LHCN-M2 (cell line): Measurements from ENCODE around the gene CKAP2L. TPM values are rescaled to one million over a fixed set of nuclear protein-coding genes. Genes with fewer than 3 reads are reported as not detected.
"Not testable (repeated sequence)": the region's sequence is repeated elsewhere in the genome, so short reads cannot be mapped to it uniquely, and the experiment has no call there.

Experiments used
- DNase-seq: peaks from one replicate; pipeline ENCODE4 v3.0.0-alpha.2; 2012; ENCODE audit warnings: low read depth
- total RNA-seq: library from RNA; depleted of rRNA; stranded (reverse); fragments of >200 nt; gene quantifications from 2 replicates; pipeline ENCODE4 v1.2.3, GENCODE V29; 2014

The CKAP2L gene
- total RNA-seq, 1 experiment from 2014 or later: 33.2 TPM

DNA sequence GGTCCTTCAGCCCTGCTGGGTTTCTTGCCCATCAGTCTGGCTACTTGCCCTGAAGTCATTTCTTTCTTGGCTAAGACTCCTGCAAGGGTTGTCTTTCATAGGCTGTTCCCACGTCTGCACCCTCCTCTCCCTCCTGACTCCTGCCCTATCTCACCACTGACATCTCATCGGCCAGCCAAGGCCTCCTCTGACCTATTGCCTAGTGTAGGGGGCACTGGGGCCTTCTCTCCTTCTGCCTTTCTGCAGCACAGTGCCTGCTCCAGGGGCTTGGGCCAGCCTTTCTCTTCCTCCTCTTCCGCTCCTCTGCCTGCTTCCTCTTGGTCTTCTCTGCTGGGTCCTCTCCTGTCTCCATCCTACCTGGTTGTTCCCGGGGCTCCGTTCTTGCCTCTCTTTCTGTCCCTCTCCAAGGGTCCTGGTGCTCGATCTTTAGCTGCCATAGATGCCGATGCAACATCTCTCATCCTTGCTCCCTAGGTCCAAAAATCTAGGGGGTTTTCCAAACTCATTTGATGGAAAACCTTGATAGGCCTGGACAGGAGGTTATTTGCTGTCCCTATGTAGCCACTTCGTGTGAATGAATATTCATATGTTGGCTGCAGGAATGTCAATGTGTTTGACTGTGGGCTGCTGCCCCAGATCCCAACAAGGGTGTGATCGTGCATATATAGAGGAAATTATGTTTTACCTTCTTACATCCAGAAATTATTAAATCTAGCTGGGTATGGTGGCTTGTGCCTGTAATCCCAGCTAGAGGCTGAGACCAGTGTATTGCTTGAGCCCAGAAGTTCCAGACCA is 53.3 kb downstream of the CKAP2L start:
- DNase-seq: no peak

DNA sequence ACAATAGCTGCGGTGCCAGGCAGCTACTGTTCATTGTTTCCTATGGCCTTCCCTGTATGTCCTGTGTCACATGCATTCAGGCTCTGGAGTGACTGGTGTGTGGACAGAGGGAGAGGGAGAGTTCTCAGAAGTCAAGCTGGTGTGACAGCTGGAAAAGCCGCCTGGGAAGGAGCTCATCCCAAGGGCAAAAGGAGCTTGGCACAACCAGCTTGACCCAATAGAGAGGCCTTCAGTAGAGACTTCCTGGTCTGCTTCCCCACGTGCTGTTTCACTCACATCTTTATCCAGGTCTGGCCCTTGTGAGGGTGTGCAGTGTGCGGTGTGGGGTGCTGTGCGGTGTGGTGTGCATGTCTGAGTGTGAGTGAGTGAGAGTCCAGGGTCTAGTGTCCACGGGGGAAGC is 54.7 kb downstream of the CKAP2L start:
- no peak for DNase-seq

DNA sequence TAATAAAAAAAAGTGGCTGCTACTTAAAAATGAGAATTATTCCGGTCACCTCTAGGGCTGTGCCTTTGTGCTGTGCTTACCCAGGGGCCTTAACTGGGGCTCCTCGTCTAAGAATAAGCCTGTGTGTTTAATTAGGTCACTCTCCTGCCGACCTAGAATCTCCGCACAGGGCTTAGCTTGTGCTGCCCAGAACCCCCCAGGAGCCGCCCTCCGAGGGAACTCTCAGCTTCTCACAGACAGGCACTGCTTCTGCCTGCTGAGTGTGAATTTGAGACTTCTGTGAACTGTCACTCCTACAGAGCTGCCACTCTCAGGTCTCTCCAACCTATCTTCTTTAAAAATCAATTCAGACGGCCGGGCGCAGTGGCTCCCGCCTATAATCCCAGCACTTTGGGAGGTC is 55.4 kb downstream of the CKAP2L start:
- no peak for DNase-seq

DNA sequence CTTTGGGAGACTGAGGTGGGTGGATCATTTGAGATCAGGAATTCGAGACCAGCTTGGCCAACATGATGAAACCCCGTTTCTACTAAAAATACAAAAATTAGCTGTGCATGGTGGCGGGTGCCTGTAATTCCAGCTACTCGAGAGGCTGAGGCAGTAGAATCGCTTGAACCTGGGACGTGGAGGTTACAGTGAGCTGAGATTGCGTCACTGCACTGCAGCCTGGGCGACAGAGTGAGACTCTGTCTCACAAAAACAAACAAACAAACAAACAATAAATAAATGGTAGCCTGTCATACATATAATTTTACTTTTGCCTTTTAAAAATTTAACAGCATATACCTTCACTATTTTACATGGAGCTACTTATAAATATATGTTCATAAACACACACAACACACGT is 57.5 kb downstream of the CKAP2L start:
- DNase-seq: not testable (repeated sequence)

- DNase-seq: no peak
Measured at GRCh38 chr2:112706170-112706664, 58.2 kb downstream of the CKAP2L start.

DNA sequence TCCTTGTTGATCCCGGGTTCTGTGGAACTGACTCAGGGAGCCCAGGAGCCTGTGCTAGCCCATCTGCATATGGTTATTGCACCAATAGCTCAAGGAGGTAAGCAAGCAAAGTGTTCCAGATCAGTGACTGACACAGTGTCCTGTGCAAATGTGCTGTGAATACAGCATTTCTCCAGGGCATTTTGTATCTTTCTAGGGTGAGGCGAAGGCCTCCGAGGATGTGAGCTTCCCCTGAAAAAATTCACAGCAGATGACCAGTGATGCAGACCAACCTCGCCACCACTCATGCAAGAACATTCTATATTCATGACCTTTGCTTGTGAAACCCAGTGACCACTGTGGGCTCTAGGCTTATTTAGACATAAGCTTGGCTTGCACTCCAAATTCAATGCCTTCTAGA is 58.8 kb downstream of the CKAP2L start:
- DNase-seq: no peak

DNA sequence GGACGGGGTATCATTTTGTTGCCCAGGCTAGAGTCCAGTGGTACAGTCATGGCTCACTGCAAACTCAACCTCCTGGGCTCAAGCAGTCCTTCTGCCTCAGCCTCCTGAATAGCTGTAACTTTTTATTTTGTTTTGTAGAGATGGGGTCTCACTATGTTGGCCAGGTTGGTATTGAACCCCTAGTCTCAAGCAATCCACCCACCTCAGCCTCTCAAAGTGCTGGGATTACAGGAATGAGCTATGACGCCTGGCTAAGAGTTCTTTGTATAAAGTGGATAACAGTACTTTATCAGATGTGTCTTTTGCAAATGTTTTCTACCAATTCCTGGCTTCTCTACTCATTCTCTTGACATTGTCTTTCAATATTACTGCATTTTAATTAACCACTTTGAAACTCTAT is 60.7 kb downstream of the CKAP2L start:
- no peak for DNase-seq

- DNase-seq: no peak
Measured at GRCh38 chr2:112701052-112701451, 63.4 kb downstream of the CKAP2L start.

GRCh38 chr2:112699984-112700667 is 64.3 kb downstream of the CKAP2L start:
- no peak for DNase-seq

DNA sequence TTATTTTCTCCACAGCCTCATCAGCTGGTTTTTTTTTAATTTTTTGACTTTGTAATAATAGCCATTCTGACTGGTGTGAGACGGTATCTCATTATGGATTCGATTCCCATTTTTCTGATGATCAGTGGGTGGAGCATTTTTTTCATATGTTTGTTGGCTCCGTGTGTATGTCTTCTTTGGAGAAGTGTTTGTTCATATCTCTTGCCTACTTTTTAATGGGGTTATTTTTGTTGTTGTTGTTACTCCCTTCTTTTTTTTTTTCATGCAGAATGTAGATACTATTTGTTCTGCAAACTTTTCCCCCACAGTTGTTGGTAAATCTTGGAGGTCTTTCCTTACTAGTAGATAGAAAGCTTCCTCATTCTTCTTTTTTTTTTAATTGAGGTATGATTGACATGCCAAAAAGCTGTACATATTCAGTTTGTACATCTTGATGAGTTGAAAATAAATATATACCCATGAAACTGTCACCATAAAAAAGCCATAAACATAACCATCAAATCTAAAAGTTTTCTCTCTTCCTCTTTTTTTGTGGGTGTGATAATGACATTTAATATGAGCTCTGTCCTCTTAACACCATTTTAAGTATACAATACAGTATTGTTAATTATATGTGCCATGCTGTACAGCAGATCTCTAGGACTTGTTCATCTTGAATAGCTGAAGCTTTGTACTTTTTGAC is 65.4 kb downstream of the CKAP2L start:
- DNase-seq: no peak

GRCh38 chr2:112694182-112694581 is 70.2 kb downstream of the CKAP2L start:
- DNase-seq: no peak

DNA sequence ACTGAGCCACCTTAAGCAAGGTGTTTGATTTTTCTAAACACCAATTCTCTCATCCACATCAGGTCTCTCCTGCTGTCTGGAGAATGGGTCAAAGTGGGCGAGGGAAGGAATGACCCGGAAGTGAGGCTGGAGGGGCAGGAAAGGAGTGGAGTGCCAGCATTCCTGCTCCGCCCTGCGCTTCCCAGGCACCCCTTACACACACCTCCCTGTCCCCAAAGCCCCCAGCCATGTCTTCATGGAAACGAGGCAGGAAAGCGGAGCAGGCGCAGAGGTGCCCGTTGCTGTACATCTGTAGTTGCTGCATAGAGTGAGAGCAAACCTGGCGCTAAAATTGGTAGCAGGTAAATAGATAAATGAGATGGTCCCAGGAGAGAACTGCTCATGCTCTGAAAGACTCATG is 70.8 kb downstream of the CKAP2L start:
- DNase-seq: no peak

- no peak for DNase-seq
Measured at GRCh38 chr2:112692918-112693317, 71.5 kb downstream of the CKAP2L start.

- DNase-seq: peak; percentile 99
Measured at GRCh38 chr2:112692495-112692911, 71.9 kb downstream of the CKAP2L start.

- no peak for DNase-seq
Measured at GRCh38 chr2:112691881-112692281, 72.5 kb downstream of the CKAP2L start.

DNA sequence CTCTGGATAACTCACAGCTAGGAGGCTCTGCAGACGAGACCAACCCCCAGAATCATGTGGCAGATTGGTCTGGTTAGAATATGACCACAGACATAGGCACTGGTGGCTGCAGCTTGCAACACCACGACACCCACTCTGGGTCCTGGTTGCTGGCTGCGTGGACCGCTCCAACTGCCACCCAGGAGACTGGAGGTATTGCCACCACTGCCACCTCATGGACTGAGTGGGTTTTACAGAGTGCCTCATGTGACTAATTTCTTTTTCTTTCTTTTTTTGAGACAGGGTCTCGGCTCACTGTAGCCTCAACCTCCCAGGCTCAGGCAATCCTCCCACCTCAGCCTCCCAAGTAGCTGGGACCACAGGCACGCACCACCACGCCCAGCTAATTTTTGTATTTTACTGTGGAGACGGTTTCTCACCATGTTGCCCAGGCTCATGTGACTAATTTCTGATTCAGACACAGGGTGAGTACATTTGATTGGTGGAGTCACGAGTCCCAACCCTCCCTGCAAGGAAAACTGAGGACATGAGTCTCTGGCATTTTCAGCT is 73.5 kb downstream of the CKAP2L start:
- peak; percentile 75 for DNase-seq

GRCh38 chr2:112688086-112688880 is 76.1 kb downstream of the CKAP2L start:
- no peak for DNase-seq

GRCh38 chr2:112687522-112687921 is 76.9 kb downstream of the CKAP2L start:
- no peak for DNase-seq
